ENCODE data around the gene CEP68.
"Not testable (repeated sequence)": the region's sequence is repeated elsewhere in the genome, so short reads cannot be mapped to it uniquely, and the experiment has no call there.

The CEP68 gene, protein sequence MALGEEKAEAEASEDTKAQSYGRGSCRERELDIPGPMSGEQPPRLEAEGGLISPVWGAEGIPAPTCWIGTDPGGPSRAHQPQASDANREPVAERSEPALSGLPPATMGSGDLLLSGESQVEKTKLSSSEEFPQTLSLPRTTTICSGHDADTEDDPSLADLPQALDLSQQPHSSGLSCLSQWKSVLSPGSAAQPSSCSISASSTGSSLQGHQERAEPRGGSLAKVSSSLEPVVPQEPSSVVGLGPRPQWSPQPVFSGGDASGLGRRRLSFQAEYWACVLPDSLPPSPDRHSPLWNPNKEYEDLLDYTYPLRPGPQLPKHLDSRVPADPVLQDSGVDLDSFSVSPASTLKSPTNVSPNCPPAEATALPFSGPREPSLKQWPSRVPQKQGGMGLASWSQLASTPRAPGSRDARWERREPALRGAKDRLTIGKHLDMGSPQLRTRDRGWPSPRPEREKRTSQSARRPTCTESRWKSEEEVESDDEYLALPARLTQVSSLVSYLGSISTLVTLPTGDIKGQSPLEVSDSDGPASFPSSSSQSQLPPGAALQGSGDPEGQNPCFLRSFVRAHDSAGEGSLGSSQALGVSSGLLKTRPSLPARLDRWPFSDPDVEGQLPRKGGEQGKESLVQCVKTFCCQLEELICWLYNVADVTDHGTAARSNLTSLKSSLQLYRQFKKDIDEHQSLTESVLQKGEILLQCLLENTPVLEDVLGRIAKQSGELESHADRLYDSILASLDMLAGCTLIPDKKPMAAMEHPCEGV

DNA sequence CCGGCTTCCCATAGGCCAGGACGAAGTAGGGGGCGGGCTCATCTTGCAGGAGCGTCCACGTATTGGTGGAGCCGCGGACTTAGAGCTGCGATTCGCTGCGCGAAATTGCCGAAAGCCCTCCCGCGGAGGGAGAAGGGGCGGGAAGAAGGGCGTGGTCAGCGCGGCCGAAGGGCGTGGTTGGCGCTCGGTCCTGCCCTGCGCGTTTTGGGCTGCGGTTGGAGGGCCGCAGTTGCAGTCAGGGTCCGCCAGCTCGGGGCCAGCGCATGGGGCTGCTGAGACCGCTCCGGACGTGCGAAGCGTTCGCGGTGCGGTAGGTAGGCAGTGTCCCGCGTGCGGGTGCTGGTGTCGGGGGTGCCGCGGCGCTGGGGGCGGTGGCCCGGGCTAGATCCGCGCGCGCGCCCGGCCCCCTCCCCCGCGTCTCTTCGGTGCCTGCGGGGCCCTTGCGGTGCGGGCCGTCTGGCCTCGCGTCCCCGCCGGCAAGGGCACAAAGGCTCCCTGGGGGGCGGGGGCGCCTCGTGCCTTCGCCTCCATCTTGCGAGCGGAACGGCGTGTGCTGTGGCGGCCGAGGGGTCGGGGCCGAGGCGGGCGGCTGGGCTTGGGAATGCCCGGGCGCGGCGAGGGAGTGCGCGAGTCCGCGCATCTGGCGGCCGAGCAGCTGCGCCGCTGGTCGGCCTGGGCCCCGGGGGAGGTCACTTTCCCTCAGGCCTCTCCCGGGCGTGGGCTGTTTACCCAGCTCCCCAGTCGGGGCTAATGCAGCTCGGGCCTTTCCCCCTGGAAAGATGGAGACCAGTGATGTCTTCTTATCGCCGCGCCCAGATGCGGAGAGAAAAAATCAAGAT lies at the start of gene CEP68:
TSS of gene CEP68 (plus strand) at position 202 of the 839 bp plus-strand sequence. CDS start 13,029 bp downstream, outside the sequence.
- intact Hi-C loops (cut with micrococcal nuclease), result loop anchor here (2.0 kb wide), 1 partner anchor 74 kb away; the partner anchor contains the start of gene RAB1A
- Mint-ChIP-seq H3K36me3 (ENCODE audit: low read depth) (peaks cover 27% of the 10 kb centered on the region), H3K27ac (peak within 1 kb of the TSS; percentile 94), H3K27me3 (no peaks in the 10 kb centered on the region), H3K4me1 (ENCODE audit: low read depth) (peaks cover 62% of the 10 kb centered on the region), H3K9me3 (no peaks in the 10 kb centered on the region), H3K4me3 (peak within 1 kb of the TSS; percentile 96)

DNA sequence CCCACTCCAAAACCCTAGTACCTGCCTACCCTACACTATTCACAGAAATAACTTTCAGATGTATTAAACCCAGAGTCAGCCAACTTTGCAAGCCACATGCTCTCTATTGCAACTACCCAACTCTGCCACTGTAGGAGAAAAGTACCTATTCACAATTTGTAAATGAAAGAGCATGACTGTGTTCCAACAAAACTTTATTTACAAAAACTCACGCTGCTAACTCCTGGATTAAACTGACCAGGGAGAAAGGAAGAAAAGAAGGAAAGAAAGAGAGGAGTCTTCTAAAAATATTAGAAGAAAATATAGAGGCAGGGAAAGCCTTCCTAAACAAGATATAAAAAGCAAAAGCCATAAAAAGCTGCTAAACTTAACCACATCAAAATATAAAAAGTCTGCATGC lies 42.4 kb upstream of the CEP68 start:
- Mint-ChIP-seq H3K4me1 (ENCODE audit: low read depth) (peaks cover 39% of the 10 kb centered on the region), H3K9me3 (no peaks in the 10 kb centered on the region), H3K36me3 (ENCODE audit: low read depth) (peaks cover 78% of the 10 kb centered on the region), H3K27ac (no peak overlapping the region), H3K4me3 (no peak overlapping the region), H3K27me3 (no peaks in the 10 kb centered on the region)
- intact Hi-C loops (cut with micrococcal nuclease), result no loop called here

DNA sequence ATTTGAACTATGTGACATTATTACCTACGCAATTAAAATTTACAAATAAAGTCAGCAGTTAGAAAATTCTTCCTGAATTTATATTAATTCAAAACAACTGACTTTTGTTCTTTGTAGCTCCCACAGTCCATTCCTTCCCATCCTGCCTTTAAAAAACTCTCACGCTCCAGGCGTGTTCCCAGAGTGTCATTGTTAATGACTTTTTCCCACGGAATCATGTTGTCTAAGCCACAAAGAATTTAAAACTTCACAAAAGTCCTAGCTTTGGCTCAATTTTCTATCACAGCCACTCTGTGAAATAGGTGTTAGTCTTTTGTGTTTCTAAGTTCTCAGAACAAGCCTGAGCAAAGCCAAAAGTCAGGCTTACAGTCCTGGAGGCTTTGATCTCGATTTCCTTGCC lies 40.5 kb upstream of the CEP68 start:
- Mint-ChIP-seq H3K36me3 (ENCODE audit: low read depth) (peaks cover 79% of the 10 kb centered on the region), H3K9me3 (no peaks in the 10 kb centered on the region), H3K4me3 (no peak overlapping the region), H3K27ac (peak overlapping the region; percentile 93), H3K27me3 (no peaks in the 10 kb centered on the region), H3K4me1 (ENCODE audit: low read depth) (peaks cover 56% of the 10 kb centered on the region)
- intact Hi-C loops (cut with micrococcal nuclease), result no loop called here

DNA sequence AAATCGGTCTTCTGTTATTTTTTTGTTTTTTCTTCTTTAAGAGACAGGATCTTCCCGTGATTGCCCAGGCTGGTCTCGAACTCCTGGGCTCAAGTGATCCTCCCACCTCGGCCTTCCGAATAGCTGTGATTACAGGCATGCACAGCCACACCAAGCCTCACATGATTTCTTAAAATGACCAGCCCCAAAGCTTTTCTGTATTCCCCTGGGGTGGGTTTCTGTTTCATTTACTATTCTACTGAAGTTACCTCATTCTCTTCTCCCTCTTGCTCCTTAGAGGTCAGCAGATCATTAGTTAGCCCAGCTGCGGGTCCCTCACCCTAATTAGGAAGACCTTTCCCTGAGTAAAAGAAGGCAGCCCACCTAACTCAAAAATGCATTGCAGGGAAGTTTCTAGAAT lies 39.4 kb upstream of the CEP68 start:
- H3K27me3 Mint-ChIP-seq, result no peaks in the 10 kb centered on the region
- peak overlapping the region; percentile 93 for H3K27ac Mint-ChIP-seq
- intact Hi-C loops (cut with micrococcal nuclease), result no loop called here
- peak overlapping the region; percentile 20 for H3K4me3 Mint-ChIP-seq
- peaks cover 79% of the 10 kb centered on the region for H3K36me3 Mint-ChIP-seq (ENCODE audit: low read depth)
- peaks cover 56% of the 10 kb centered on the region for H3K4me1 Mint-ChIP-seq (ENCODE audit: low read depth)
- no peaks in the 10 kb centered on the region for H3K9me3 Mint-ChIP-seq

DNA sequence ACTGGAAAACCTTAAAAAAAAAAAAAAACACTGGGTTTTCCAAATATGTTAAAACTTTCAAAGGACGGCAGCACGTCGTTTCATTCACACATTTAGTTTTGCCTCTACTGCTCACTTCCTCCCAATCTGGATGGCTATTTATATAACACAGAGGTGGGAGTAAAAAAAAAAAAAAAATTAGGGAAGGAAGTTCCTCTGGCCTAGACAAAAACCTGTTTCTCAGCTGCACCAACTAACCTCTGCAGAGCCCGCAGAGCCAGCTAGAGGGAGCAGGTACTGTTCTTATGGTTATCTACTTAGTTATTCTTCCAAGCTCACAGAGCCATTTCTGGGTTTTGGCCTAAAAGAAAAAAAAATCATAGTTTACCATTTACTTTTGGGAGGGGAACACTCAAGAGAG lies 38.9 kb upstream of the CEP68 start:
- Mint-ChIP-seq H3K4me3 (no peak overlapping the region), H3K36me3 (ENCODE audit: low read depth) (peaks cover 79% of the 10 kb centered on the region), H3K27ac (peak overlapping the region; percentile 93), H3K4me1 (ENCODE audit: low read depth) (peaks cover 56% of the 10 kb centered on the region), H3K9me3 (no peaks in the 10 kb centered on the region), H3K27me3 (no peaks in the 10 kb centered on the region)
- intact Hi-C loops (cut with micrococcal nuclease), result no loop called here

DNA sequence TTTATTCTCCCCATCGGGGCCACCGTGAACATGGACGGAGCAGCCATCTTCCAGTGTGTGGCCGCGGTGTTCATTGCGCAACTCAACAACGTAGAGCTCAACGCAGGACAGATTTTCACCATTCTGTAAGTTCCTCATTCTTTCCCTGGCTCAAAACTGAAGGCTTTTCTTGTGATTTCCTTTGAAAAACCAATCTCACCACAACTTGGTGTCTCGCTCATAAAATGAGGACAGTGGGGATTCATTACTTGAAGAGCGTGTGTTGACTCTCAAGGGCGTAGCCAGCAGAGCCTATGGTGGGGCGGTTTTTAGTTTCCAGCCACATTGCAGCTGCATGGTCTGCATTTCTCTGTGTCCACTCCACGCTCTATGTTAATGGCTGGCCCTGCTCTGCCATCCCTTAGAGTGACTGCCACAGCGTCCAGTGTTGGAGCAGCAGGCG lies 38.1 kb upstream of the CEP68 start:
- peaks cover 62% of the 10 kb centered on the region for H3K4me1 Mint-ChIP-seq (ENCODE audit: low read depth)
- H3K27ac Mint-ChIP-seq, result peak overlapping the region; percentile 93
- no peaks in the 10 kb centered on the region for H3K27me3 Mint-ChIP-seq
- H3K9me3 Mint-ChIP-seq, result no peaks in the 10 kb centered on the region
- H3K4me3 Mint-ChIP-seq, result peak overlapping the region; percentile 60
- intact Hi-C loops (cut with micrococcal nuclease), result loop anchor here (2.0 kb wide), 1 partner anchor 29 kb away; the partner anchor contains the start of gene SLC1A4
- peaks cover 79% of the 10 kb centered on the region for H3K36me3 Mint-ChIP-seq (ENCODE audit: low read depth)

DNA sequence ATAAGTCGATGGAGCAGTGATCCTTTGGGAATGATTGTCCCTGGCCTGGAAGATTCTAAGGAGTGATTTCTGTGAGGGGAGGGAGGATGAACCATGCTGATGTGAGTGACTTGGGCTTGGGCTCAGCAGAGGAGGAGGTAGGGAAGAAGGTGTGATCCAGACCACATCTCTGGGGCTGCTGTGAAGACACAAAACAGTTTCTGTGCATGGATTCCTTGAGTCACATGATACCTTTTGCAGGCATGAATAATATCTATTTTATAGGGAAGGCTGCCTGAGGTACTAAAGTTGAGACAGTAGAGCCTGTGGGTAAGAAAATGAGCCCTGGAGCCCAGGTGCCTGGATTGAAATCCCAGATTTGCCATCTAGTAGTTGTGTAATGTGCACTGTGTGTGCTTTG lies 37.2 kb upstream of the CEP68 start:
- peak overlapping the region; percentile 93 for H3K27ac Mint-ChIP-seq

DNA sequence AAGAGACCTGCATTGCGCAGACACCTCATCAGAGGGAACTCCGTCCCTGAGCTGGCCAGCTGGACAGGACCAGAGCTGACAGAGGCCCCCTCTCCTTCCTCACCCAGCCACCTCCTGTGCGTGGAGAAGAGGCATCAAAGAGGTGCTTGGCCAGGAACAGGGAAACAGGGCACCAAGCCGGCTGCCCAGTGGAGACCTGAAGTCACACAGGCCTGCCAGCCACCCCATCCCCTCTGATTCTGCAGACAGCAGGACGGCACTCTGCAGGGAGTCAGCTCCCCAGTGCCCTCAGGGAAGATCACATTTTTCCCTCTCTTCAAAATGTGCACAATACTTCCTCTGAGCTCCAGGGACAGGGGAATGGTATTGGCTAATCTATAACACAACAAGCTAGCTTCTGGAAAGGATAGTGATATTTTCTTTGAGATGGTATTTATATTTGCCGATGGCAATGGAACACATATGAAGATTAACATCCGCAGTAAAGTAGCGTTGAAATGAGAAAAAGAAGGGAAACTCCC lies 36.5 kb upstream of the CEP68 start:
- H3K36me3 Mint-ChIP-seq (ENCODE audit: low read depth), result peaks cover 83% of the 10 kb centered on the region
- H3K4me1 Mint-ChIP-seq (ENCODE audit: low read depth), result peaks cover 68% of the 10 kb centered on the region

More for the DNA sequence above, 37.2 kb upstream of the CEP68 start:
- H3K36me3 Mint-ChIP-seq (ENCODE audit: low read depth), result peaks cover 79% of the 10 kb centered on the region
- no peaks in the 10 kb centered on the region for H3K27me3 Mint-ChIP-seq
- peaks cover 64% of the 10 kb centered on the region for H3K4me1 Mint-ChIP-seq (ENCODE audit: low read depth)
- H3K4me3 Mint-ChIP-seq, result no peak overlapping the region
- H3K9me3 Mint-ChIP-seq, result no peaks in the 10 kb centered on the region
- intact Hi-C loops (cut with micrococcal nuclease), result loop anchor here (2.0 kb wide), 1 partner anchor 30 kb away; the partner anchor contains the start of gene SLC1A4

DNA sequence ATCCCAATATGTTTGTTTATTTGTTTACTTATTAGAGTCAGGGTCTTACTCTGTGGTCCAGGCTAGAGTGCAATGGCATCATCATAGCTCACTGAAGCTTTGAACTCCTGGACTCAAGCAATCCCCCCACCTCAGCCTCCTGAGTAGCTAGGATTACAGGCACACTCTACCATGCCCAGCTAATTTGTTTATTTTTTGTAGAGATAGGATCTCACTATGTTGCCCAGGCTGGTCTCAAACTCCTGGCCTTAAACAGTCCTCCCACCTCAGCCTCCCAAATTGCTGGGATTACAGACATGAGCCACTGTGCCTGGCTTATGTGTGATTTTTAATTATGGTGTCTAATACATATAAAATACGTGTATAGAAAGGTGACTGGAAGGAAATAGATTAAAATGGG lies 36.0 kb upstream of the CEP68 start:
- H3K4me3 Mint-ChIP-seq; H3K27me3 Mint-ChIP-seq; H3K9me3 Mint-ChIP-seq; intact Hi-C loops (cut with micrococcal nuclease): not testable (repeated sequence)
- peak overlapping the region; percentile 93 for H3K27ac Mint-ChIP-seq
- H3K4me1 Mint-ChIP-seq (ENCODE audit: low read depth), result peaks cover 64% of the 10 kb centered on the region
- peaks cover 79% of the 10 kb centered on the region for H3K36me3 Mint-ChIP-seq (ENCODE audit: low read depth)

More for the DNA sequence above, 36.5 kb upstream of the CEP68 start:
- Mint-ChIP-seq H3K27ac (peak overlapping the region; percentile 93), H3K27me3 (no peaks in the 10 kb centered on the region), H3K4me3 (no peak overlapping the region), H3K9me3 (no peaks in the 10 kb centered on the region)
- intact Hi-C loops (cut with micrococcal nuclease), result loop anchor here (2.0 kb wide), 1 partner anchor 31 kb away; the partner anchor contains the start of gene SLC1A4

DNA sequence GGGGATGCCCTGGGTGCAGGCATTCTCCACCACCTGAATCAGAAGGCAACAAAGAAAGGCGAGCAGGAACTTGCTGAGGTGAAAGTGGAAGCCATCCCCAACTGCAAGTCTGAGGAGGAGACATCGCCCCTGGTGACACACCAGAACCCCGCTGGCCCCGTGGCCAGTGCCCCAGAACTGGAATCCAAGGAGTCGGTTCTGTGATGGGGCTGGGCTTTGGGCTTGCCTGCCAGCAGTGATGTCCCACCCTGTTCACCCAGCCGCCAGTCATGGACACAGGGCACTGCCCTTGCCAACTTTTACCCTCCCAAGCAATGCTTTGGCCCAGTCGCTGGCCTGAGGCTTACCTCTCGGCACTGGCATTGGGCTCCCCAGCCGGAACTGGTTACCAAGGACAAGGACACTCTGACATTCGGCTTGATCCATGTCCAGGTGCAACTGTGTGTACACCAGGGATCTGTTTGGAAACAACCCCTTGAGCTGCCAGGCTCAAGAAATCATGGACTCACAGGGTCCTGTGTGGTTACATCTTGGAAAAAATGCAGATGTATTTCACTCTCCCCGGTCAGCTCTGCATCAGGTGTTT lies 35.2 kb upstream of the CEP68 start:
- Mint-ChIP-seq H3K36me3 (ENCODE audit: low read depth) (peaks cover 76% of the 10 kb centered on the region), H3K27ac (no peak overlapping the region), H3K4me1 (ENCODE audit: low read depth) (peaks cover 70% of the 10 kb centered on the region)

DNA sequence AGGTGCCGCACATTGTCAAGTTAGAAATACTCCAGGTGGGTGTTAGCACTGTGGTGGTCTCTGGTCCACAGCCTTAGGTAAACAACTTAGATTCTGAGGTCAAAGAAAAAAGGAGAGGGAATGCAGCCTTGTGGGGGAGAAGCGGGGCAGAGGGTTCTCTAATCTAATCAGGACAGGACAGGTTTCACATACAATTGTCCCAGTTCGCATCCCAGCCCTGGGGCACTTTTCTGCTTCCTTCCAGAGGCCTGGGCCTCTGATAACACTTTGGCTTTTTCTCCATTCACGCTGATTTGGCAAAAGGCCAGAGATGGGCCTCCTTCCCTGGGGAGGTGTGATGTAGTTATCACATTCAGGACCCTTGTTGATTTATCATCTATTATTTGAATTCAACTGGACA lies 34.5 kb upstream of the CEP68 start:
- Mint-ChIP-seq H3K4me3 (no peak overlapping the region), H3K9me3 (no peaks in the 10 kb centered on the region), H3K27me3 (no peaks in the 10 kb centered on the region), H3K4me1 (ENCODE audit: low read depth) (peaks cover 70% of the 10 kb centered on the region), H3K36me3 (ENCODE audit: low read depth) (peaks cover 73% of the 10 kb centered on the region), H3K27ac (no peak overlapping the region)
- intact Hi-C loops (cut with micrococcal nuclease), result no loop called here

More for the DNA sequence above, 35.2 kb upstream of the CEP68 start:
- Mint-ChIP-seq H3K9me3 (no peaks in the 10 kb centered on the region), H3K27me3 (no peaks in the 10 kb centered on the region), H3K4me3 (no peak overlapping the region)
- intact Hi-C loops (cut with micrococcal nuclease), result no loop called here

DNA sequence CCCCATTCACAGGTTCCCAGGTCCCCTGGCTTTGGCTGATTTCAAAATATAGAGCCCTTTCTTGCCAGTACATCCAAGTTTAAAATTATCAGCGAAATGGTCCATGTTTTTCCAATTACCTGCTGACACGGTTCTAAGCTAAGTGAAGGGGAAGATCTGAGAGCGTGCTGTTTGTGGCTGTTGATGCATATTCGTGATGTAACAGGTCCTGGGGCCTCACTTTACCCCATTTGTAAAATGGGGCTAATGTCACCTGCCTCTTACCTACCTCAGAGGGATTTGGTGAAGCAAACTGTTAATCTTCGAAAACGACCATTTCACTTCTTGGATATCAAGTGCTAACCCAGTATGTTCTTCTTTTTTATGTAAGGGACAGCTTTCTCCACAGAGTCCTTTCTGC lies 34.0 kb upstream of the CEP68 start:
- Mint-ChIP-seq H3K36me3 (ENCODE audit: low read depth) (peaks cover 68% of the 10 kb centered on the region), H3K27ac (peak overlapping the region; percentile 46), H3K27me3 (no peaks in the 10 kb centered on the region), H3K4me1 (ENCODE audit: low read depth) (peaks cover 65% of the 10 kb centered on the region), H3K4me3 (no peak overlapping the region), H3K9me3 (no peaks in the 10 kb centered on the region)
- intact Hi-C loops (cut with micrococcal nuclease), result no loop called here

DNA sequence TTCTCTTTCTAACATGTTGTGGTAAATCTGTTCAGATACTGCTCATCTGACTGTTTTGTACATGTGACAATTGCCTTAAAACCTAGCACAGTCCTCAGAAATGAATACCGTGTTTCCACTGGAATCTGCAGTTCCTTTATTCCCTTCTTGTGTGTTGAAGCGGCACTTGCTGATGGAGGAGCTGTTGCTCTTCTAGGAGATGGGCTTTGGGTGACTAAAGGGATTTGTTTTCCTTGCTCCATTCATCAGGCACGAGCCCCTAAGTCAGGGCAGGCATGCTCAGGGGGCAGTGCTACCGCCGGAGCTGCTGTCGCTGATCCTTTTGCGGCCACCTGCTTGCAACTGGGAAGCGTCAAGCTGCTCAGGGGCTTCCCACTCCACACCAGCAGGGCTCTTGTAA lies 32.5 kb upstream of the CEP68 start:
- H3K27ac Mint-ChIP-seq, result no peak overlapping the region
- peaks cover 59% of the 10 kb centered on the region for H3K4me1 Mint-ChIP-seq (ENCODE audit: low read depth)
- H3K4me3 Mint-ChIP-seq, result no peak overlapping the region
- H3K36me3 Mint-ChIP-seq (ENCODE audit: low read depth), result peaks cover 70% of the 10 kb centered on the region
- no peaks in the 10 kb centered on the region for H3K27me3 Mint-ChIP-seq
- no peaks in the 10 kb centered on the region for H3K9me3 Mint-ChIP-seq
- intact Hi-C loops (cut with micrococcal nuclease), result no loop called here
